Suprapubic skin (tissue), 4 donors: Measurements from ENCODE around the gene PRICKLE2.

Experiments
- EP300 ChIP-seq: sonication (generic); formaldehyde crosslinking; IDR thresholded peaks from one replicate; pipeline ENCODE4 v1.6.1; 2017; ENCODE audit warnings: antibody characterized with exemption
- POLR2A ChIP-seq, 2 donors: fragments of 450-650 bp; IDR thresholded peaks; one replicate each; pipeline ENCODE4 v1.6.1; 2017; ENCODE audit warnings: antibody characterized with exemption in 2 of 2, mild to moderate bottlenecking in 2 of 2, moderate library complexity in 2 of 2
- POLR2AphosphoS5 ChIP-seq, 3 donors: sonication (generic); formaldehyde crosslinking; IDR thresholded peaks; one replicate each; pipeline ENCODE4 v1.6.1; 2017; ENCODE audit warnings: antibody characterized with exemption in 3 of 3
- TF ChIP-seq, protein P1 (sequence below), 2 donors: fragments of 200-600 bp in 1 of 2; fragments of 450-650 bp in 1 of 2; sonication (generic) in 1 of 2; IDR thresholded peaks; one replicate each; pipeline ENCODE4 v1.5.1; 2016 to 2019; ENCODE audit warnings: antibody characterized with exemption in 2 of 2, mild to moderate bottlenecking in 1 of 2, moderate library complexity in 1 of 2

GRCh38 chr3:64057231-64057630, 168.0 kb downstream of the PRICKLE2 start:
- TF ChIP-seq, protein P1, sequence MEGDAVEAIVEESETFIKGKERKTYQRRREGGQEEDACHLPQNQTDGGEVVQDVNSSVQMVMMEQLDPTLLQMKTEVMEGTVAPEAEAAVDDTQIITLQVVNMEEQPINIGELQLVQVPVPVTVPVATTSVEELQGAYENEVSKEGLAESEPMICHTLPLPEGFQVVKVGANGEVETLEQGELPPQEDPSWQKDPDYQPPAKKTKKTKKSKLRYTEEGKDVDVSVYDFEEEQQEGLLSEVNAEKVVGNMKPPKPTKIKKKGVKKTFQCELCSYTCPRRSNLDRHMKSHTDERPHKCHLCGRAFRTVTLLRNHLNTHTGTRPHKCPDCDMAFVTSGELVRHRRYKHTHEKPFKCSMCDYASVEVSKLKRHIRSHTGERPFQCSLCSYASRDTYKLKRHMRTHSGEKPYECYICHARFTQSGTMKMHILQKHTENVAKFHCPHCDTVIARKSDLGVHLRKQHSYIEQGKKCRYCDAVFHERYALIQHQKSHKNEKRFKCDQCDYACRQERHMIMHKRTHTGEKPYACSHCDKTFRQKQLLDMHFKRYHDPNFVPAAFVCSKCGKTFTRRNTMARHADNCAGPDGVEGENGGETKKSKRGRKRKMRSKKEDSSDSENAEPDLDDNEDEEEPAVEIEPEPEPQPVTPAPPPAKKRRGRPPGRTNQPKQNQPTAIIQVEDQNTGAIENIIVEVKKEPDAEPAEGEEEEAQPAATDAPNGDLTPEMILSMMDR (IDR thresholded peaks at IDR 0.05): no peak
- TF ChIP-seq EP300: no peak
- no peak for TF ChIP-seq POLR2AphosphoS5 (IDR thresholded peaks at IDR 0.05)
- no peak for TF ChIP-seq POLR2A (IDR thresholded peaks at IDR 0.05)
